NB4 (cell line): ENCODE results near the gene TMEM240.

Experiments used
- CTCF ChIP-seq: IDR thresholded peaks from one replicate; pipeline ENCODE4 v1.5.1; 2012; ENCODE audit warnings: low read depth, low read length
- MAX ChIP-seq: IDR thresholded peaks from 2 replicates; pipeline ENCODE4 v1.6.1; 2011; ENCODE audit warnings: low read depth, low read length

- TF ChIP-seq MAX (no peak), CTCF (no peak)
Observed at GRCh38 chr1:1574721-1575537, 34.5 kb upstream of the TMEM240 start, which contains the start of gene SSU72.
